ENCODE results near the gene GALNT2. TPM values are rescaled to one million over a fixed set of nuclear protein-coding genes. Genes with fewer than 3 reads are reported as not detected.

The GALNT2 gene
- polyA plus RNA-seq, 1 of the 3 experiments (the other 2 are of a cell fraction), result 118 TPM

GRCh38 chr1:230303822-230304221 lies 236.8 kb downstream of the GALNT2 start:
- Histone ChIP-seq H3K9me3 (no peaks in the 10 kb centered on the region), H3K27me3 (ENCODE audit: insufficient read depth) (no peaks in the 10 kb centered on the region), H3K4me3 (ENCODE audit: low read depth in 2 of 2, low read length in 1 of 2) (no peak overlapping the region), H3K9me2 (no peaks in the 10 kb centered on the region), H3K27ac (ENCODE audit: low read depth in 2 of 2, low read length in 1 of 2) (no peak overlapping the region), H3K4me2 (no peak overlapping the region), H3K4me1 (ENCODE audit: control insufficient read depth in 1 of 2, insufficient read depth in 2 of 2, low read depth in 1 of 2, low read length in 1 of 2) (peaks cover 0 to 15% of the 10 kb centered on the region in 2 experiments; a peak in 2 of 4 replicates), H2AFZ (ENCODE audit: low read depth) (no peak overlapping the region), H3F3A (replicated peaks; ENCODE audit: insufficient read depth) (no peaks in the 10 kb centered on the region), H3K79me2 (ENCODE audit: insufficient read depth) (no peaks in the 10 kb centered on the region), H3K9ac (no peak overlapping the region), H4K20me1 (ENCODE audit: insufficient read depth) (no peaks in the 10 kb centered on the region), H3K36me3 (replicated peaks in 1 of 2; ENCODE audit: control insufficient read depth in 1 of 2, insufficient read depth in 2 of 2, low read length in 1 of 2) (no peaks in the 10 kb centered on the region)
- POLR2A ChIA-PET, result no interaction called here
- TF ChIP-seq FOXJ3 (CRISPR knock-in tag; IDR thresholded peaks at IDR 0.05) (no peak), RFX5 (IDR thresholded peaks at IDR 0.05; ENCODE audit: low read length) (no peak), USF1 (IDR thresholded peaks at IDR 0.05; ENCODE audit: borderline replicate concordance, low read depth) (no peak), POLR2AphosphoS5 (IDR thresholded peaks at IDR 0.05; ENCODE audit: low read depth, low read length) (no peak), MEF2A (IDR thresholded peaks at IDR 0.05; ENCODE audit: borderline replicate concordance, low read depth) (no peak), GABPA (IDR thresholded peaks at IDR 0.05; ENCODE audit: low read depth) (no peak), CTCF (IDR thresholded peaks at IDR 0.05) (no peak), TCF12 (IDR thresholded peaks at IDR 0.05) (no peak)
- DNase-seq, result no peak
- CTCF ChIA-PET, result interaction anchor here (0.7 to 3.6 kb wide), 3 partner anchors 331 to 1045 kb away, joined by 3 to 17 read pairs (median 4); no protein-coding TSS in a partner anchor
- WGBS (ENCODE audit: low lambda C conversion rate), result 54% methylated on average over 6 of the region's 6 CpGs

- H3K4me2 ChIP-seq, result no peak overlapping the region
- H3K9me2 ChIP-seq, result no peaks in the 10 kb centered on the region
- H3K4me1 ChIP-seq (ENCODE audit: control insufficient read depth in 1 of 2, insufficient read depth in 2 of 2, low read depth in 1 of 2, low read length in 1 of 2), result peaks cover 0 to 9% of the 10 kb centered on the region in 2 experiments; a peak in 2 of 4 replicates
- H3K27ac ChIP-seq (ENCODE audit: low read depth in 2 of 2, low read length in 1 of 2), result no peak overlapping the region
- H3K4me3 ChIP-seq (ENCODE audit: low read depth in 2 of 2, low read length in 1 of 2), result no peak overlapping the region
- H4K20me1 ChIP-seq (ENCODE audit: insufficient read depth), result no peaks in the 10 kb centered on the region
- 70% methylated on average over 4 of the region's 4 CpGs for WGBS (ENCODE audit: low lambda C conversion rate)
- no peaks in the 10 kb centered on the region for H3K36me3 ChIP-seq (replicated peaks in 1 of 2; ENCODE audit: control insufficient read depth in 1 of 2, insufficient read depth in 2 of 2, low read length in 1 of 2)
- H3K9me3 ChIP-seq, result no peaks in the 10 kb centered on the region
- H2AFZ ChIP-seq (ENCODE audit: low read depth), result no peak overlapping the region
- DNase-seq, result no peak
- H3F3A ChIP-seq (replicated peaks; ENCODE audit: insufficient read depth), result no peaks in the 10 kb centered on the region
- POLR2A ChIA-PET, result no interaction called here
- H3K9ac ChIP-seq, result no peak overlapping the region
- CTCF ChIA-PET, result interaction anchor here (0.6 to 3.6 kb wide), 4 partner anchors 38 to 748 kb away, joined by 3 to 17 read pairs (median 5); partner anchors contain the start of gene ABCB10
- no peaks in the 10 kb centered on the region for H3K79me2 ChIP-seq (ENCODE audit: insufficient read depth)
- no peak for TF ChIP-seq GATA2 (CRISPR knock-in tag; IDR thresholded peaks at IDR 0.05)
- TF ChIP-seq JUND (IDR thresholded peaks at IDR 0.05), result no peak
- H3K27me3 ChIP-seq (ENCODE audit: insufficient read depth), result no peaks in the 10 kb centered on the region
These were observed 239.1 kb downstream of the GALNT2 start for GRCh38 chr1:230306169-230306568.

- no peaks in the 10 kb centered on the region for H3F3A ChIP-seq (replicated peaks; ENCODE audit: insufficient read depth)
- H3K27me3 ChIP-seq (ENCODE audit: insufficient read depth), result no peaks in the 10 kb centered on the region
- no peaks in the 10 kb centered on the region for H3K9me2 ChIP-seq
- H3K27ac ChIP-seq (ENCODE audit: low read depth in 2 of 2, low read length in 1 of 2), result no peak overlapping the region
- peaks cover 0 to 9% of the 10 kb centered on the region in 2 experiments; a peak in 2 of 4 replicates for H3K4me1 ChIP-seq (ENCODE audit: control insufficient read depth in 1 of 2, insufficient read depth in 2 of 2, low read depth in 1 of 2, low read length in 1 of 2)
- no peaks in the 10 kb centered on the region for H3K79me2 ChIP-seq (ENCODE audit: insufficient read depth)
- 56% methylated on average over 4 of the region's 4 CpGs for WGBS (ENCODE audit: low lambda C conversion rate)
- no peak overlapping the region for H3K9ac ChIP-seq
- no peak overlapping the region for H3K4me3 ChIP-seq (ENCODE audit: low read depth in 2 of 2, low read length in 1 of 2)
- no peaks in the 10 kb centered on the region for H3K36me3 ChIP-seq (replicated peaks in 1 of 2; ENCODE audit: control insufficient read depth in 1 of 2, insufficient read depth in 2 of 2, low read length in 1 of 2)
- H4K20me1 ChIP-seq (ENCODE audit: insufficient read depth), result no peaks in the 10 kb centered on the region
- no peak overlapping the region for H3K4me2 ChIP-seq
- ChIA-PET POLR2A (no interaction called here), CTCF (interaction anchor here (1.4 to 2.8 kb wide), 3 partner anchors 15 to 749 kb away, joined by 3 to 12 read pairs (median 7); partner anchors contain the start of gene ABCB10)
- DNase-seq, result no peak
- H2AFZ ChIP-seq (ENCODE audit: low read depth), result no peak overlapping the region
- H3K9me3 ChIP-seq, result no peaks in the 10 kb centered on the region
- no peak for TF ChIP-seq USF1 (IDR thresholded peaks at IDR 0.05; ENCODE audit: borderline replicate concordance, low read depth)
- no peak for TF ChIP-seq USF2 (IDR thresholded peaks at IDR 0.05; ENCODE audit: borderline replicate concordance, low read depth, low read length)
- TF ChIP-seq SMC3 (IDR thresholded peaks at IDR 0.05; ENCODE audit: low read depth, low read length), result no peak
- TF ChIP-seq NRF1 (IDR thresholded peaks at IDR 0.05; ENCODE audit: low read depth, low read length), result no peak
- no peak for TF ChIP-seq FOSL2 (IDR thresholded peaks at IDR 0.05; ENCODE audit: borderline replicate concordance, low read depth)
These were observed 240.2 kb downstream of the GALNT2 start for GRCh38 chr1:230307213-230307612.
